ENCODE results near the gene ZNF699. TPM values are rescaled to one million over a fixed set of nuclear protein-coding genes. Genes with fewer than 3 reads are reported as not detected.

The ZNF699 gene
- 2.8 and 2.9 TPM in 2 replicates for polyA plus RNA-seq (2013)

DNA sequence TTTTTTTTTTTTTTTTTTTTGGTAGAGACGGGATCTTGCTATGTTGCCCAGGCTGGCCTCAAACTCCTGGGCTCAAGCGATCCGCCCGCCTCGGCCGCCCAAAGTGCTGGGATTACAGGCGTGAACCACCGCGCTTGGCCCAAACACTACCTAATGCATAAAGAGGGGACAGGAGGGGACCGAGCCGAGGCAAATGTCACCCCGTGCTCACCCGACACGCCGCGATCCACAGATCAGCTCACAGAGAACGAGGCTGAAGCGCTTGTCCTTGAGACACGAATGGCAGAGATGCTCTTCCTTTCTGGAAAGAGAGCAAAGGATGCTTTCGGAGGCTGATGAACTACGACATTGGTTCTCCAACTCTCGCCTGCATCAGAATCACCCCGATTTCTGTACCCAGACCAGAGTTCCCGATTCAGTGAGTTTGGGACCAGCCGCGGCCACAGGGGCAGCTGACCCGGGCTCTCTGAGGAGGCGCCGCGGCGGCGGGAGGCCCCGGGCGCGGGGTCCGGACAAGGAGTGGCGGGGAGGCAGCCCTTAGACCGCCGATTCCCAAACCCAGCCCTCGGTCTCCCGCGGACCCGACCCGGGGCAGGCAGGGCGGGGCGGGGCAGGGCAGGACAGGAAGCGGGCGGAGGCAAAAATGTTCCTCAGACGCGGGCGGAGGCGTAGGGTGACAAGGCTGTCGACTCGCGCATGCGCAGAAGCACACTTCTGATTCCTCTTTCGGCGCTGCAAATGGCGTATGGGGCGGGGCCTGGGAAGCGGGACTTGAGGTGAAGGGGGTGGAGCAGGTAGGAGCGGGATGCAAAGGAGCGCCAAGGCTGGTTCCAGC lies at the start of gene ZNF699:
ZNF699 (minus strand) TSS at position 700 of the 835 bp plus-strand sequence. CDS start 4,719 bp downstream, outside the sequence.
- peak within 1 kb of the TSS; percentile 47 for H4K8ac ChIP-seq (ENCODE audit: low read depth, low read length)
- no peaks in the 10 kb centered on the region for H3K4me1 ChIP-seq (ENCODE audit: control insufficient read depth in 1 of 2, insufficient read depth in 2 of 2, low read length in 2 of 2)
- H4K91ac ChIP-seq (ENCODE audit: low read depth, low read length): peak within 1 kb of the TSS; percentile 38
- peaks cover 8% of the 10 kb centered on the region for H3K9me3 ChIP-seq (ENCODE audit: insufficient read depth, low read depth, low read length)
- H3K79me2 ChIP-seq (ENCODE audit: control insufficient read depth, insufficient read depth, low read length, poor library complexity): peaks cover 2% of the 10 kb centered on the region
- no peak within 1 kb of the TSS for H2BK5ac ChIP-seq (ENCODE audit: low read depth, low read length, poor library complexity)
- peak; percentile 98 to 100 for DNase-seq
- no peak within 1 kb of the TSS for H3K18ac ChIP-seq (ENCODE audit: low read length)
- peak within 1 kb of the TSS; percentile 32 for H3K14ac ChIP-seq (ENCODE audit: low read length)
- WGBS (ENCODE audit: extremely low coverage, insufficient coverage, insufficient read length): no CpG with 5 or more reads among the region's 63 CpGs
- peak within 1 kb of the TSS; percentile 63 for H2AFZ ChIP-seq (ENCODE audit: insufficient read depth, low read length, poor library complexity)
- peak within 1 kb of the TSS; percentile 77 for H3K9ac ChIP-seq (ENCODE audit: low read length)
- H3K4me3 ChIP-seq (ENCODE audit: low read depth, low read length): peak within 1 kb of the TSS; percentile 82
- no peak within 1 kb of the TSS for H2BK120ac ChIP-seq (ENCODE audit: insufficient read depth, low read length, poor library complexity)
- peaks cover 6% of the 10 kb centered on the region for H3K79me1 ChIP-seq (ENCODE audit: low read length)
- no peak within 1 kb of the TSS for H2AK5ac ChIP-seq (ENCODE audit: low read length)
- no peak within 1 kb of the TSS for H2BK12ac ChIP-seq (ENCODE audit: low read length)
- H3K4ac ChIP-seq (ENCODE audit: low read depth, low read length): no peak within 1 kb of the TSS
- H3K27ac ChIP-seq (ENCODE audit: low read depth, low read length): peak within 1 kb of the TSS; percentile 18
- H3K4me2 ChIP-seq (ENCODE audit: low read length): peak within 1 kb of the TSS; percentile 81
- H3K36me3 ChIP-seq (ENCODE audit: control insufficient read depth in 1 of 2, insufficient read depth in 2 of 2, low read length in 2 of 2): peaks cover 0 to 4% of the 10 kb centered on the region in 2 experiments
- no peak within 1 kb of the TSS for H3K23ac ChIP-seq (ENCODE audit: low read length)
- H3K27me3 ChIP-seq (ENCODE audit: insufficient read depth, low read length): no peaks in the 10 kb centered on the region
- H4K12ac ChIP-seq (ENCODE audit: low read depth, low read length): peak within 1 kb of the TSS; percentile 38

- Histone ChIP-seq H2AK5ac (ENCODE audit: low read length) (no peak overlapping the region), H3K27me3 (ENCODE audit: insufficient read depth, low read length) (no peaks in the 10 kb centered on the region), H3K9me3 (ENCODE audit: insufficient read depth, low read depth, low read length) (peaks cover 14% of the 10 kb centered on the region), H3K14ac (ENCODE audit: low read length) (no peak overlapping the region), H3K4me2 (ENCODE audit: low read length) (no peak overlapping the region), H3K27ac (ENCODE audit: low read depth, low read length) (no peak overlapping the region), H3K4me1 (ENCODE audit: control insufficient read depth in 1 of 2, insufficient read depth in 2 of 2, low read length in 2 of 2) (no peaks in the 10 kb centered on the region), H3K79me1 (ENCODE audit: low read length) (no peaks in the 10 kb centered on the region), H4K12ac (ENCODE audit: low read depth, low read length) (no peak overlapping the region), H3K79me2 (ENCODE audit: control insufficient read depth, insufficient read depth, low read length, poor library complexity) (no peaks in the 10 kb centered on the region), H3K9ac (ENCODE audit: low read length) (no peak overlapping the region), H3K23ac (ENCODE audit: low read length) (no peak overlapping the region), H4K8ac (ENCODE audit: low read depth, low read length) (no peak overlapping the region), H3K4ac (ENCODE audit: low read depth, low read length) (no peak overlapping the region), H3K18ac (ENCODE audit: low read length) (no peak overlapping the region), H3K36me3 (ENCODE audit: control insufficient read depth in 1 of 2, insufficient read depth in 2 of 2, low read length in 2 of 2) (peaks cover 2 to 3% of the 10 kb centered on the region in 2 experiments), H4K91ac (ENCODE audit: low read depth, low read length) (no peak overlapping the region), H2BK120ac (ENCODE audit: insufficient read depth, low read length, poor library complexity) (no peak overlapping the region), H2BK5ac (ENCODE audit: low read depth, low read length, poor library complexity) (no peak overlapping the region), H2BK12ac (ENCODE audit: low read length) (no peak overlapping the region), H3K4me3 (ENCODE audit: low read depth, low read length) (no peak overlapping the region), H2AFZ (ENCODE audit: insufficient read depth, low read length, poor library complexity) (no peak overlapping the region)
- DNase-seq: no peak
- WGBS (ENCODE audit: extremely low coverage, insufficient coverage, insufficient read length): no CpG with 5 or more reads among the region's 2 CpGs
Observed at GRCh38 chr19:9354651-9355050, 45.0 kb upstream of the ZNF699 start.

- Histone ChIP-seq H3K4me3 (ENCODE audit: low read depth, low read length) (no peak overlapping the region), H3K4me2 (ENCODE audit: low read length) (no peak overlapping the region), H2BK12ac (ENCODE audit: low read length) (no peak overlapping the region), H4K12ac (ENCODE audit: low read depth, low read length) (no peak overlapping the region), H2BK5ac (ENCODE audit: low read depth, low read length, poor library complexity) (no peak overlapping the region), H3K14ac (ENCODE audit: low read length) (no peak overlapping the region), H4K8ac (ENCODE audit: low read depth, low read length) (no peak overlapping the region), H3K4ac (ENCODE audit: low read depth, low read length) (no peak overlapping the region), H3K9me3 (ENCODE audit: insufficient read depth, low read depth, low read length) (peaks cover 17% of the 10 kb centered on the region), H3K79me2 (ENCODE audit: control insufficient read depth, insufficient read depth, low read length, poor library complexity) (no peaks in the 10 kb centered on the region), H2AK5ac (ENCODE audit: low read length) (no peak overlapping the region), H2AFZ (ENCODE audit: insufficient read depth, low read length, poor library complexity) (no peak overlapping the region), H3K79me1 (ENCODE audit: low read length) (no peaks in the 10 kb centered on the region), H3K27ac (ENCODE audit: low read depth, low read length) (no peak overlapping the region), H3K9ac (ENCODE audit: low read length) (no peak overlapping the region), H3K36me3 (ENCODE audit: control insufficient read depth in 1 of 2, insufficient read depth in 2 of 2, low read length in 2 of 2) (peaks cover 0 to 2% of the 10 kb centered on the region in 2 experiments), H2BK120ac (ENCODE audit: insufficient read depth, low read length, poor library complexity) (no peak overlapping the region), H3K4me1 (ENCODE audit: control insufficient read depth in 1 of 2, insufficient read depth in 2 of 2, low read length in 2 of 2) (no peaks in the 10 kb centered on the region), H3K27me3 (ENCODE audit: insufficient read depth, low read length) (no peaks in the 10 kb centered on the region), H3K18ac (ENCODE audit: low read length) (no peak overlapping the region), H4K91ac (ENCODE audit: low read depth, low read length) (no peak overlapping the region), H3K23ac (ENCODE audit: low read length) (no peak overlapping the region)
- DNase-seq: no peak
Observed at GRCh38 chr19:9353011-9353410, 43.4 kb upstream of the ZNF699 start.

DNA sequence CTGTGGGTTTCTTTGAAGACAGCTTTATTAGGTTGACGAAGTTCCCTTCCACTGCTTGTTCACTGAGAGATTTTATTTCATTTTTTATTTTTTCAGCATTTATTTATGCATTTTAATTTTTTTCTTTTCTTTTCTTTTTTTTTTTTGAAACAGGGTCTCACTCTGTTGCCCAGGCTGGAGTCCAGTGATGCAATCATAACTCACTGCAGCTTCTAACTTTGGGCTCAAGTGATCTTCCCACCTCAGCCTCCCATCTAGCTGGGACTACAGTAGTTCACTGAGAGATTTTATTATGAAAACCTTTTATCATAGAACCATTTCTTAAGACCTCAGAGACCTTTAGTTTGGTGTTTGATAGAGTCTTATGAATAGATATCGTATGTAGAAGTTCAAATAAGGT lies 42.9 kb upstream of the ZNF699 start:
- no peaks in the 10 kb centered on the region for H3K4me1 ChIP-seq (ENCODE audit: control insufficient read depth in 1 of 2, insufficient read depth in 2 of 2, low read length in 2 of 2)
- no peak overlapping the region for H4K8ac ChIP-seq (ENCODE audit: low read depth, low read length)
- H4K91ac ChIP-seq (ENCODE audit: low read depth, low read length): no peak overlapping the region
- no peak for DNase-seq
- H2AFZ ChIP-seq (ENCODE audit: insufficient read depth, low read length, poor library complexity): no peak overlapping the region
- H2BK5ac ChIP-seq (ENCODE audit: low read depth, low read length, poor library complexity): no peak overlapping the region
- H3K4me2 ChIP-seq (ENCODE audit: low read length): no peak overlapping the region
- peaks cover 15% of the 10 kb centered on the region for H3K9me3 ChIP-seq (ENCODE audit: insufficient read depth, low read depth, low read length)
- H3K79me1 ChIP-seq (ENCODE audit: low read length): no peaks in the 10 kb centered on the region
- H3K4ac ChIP-seq (ENCODE audit: low read depth, low read length): no peak overlapping the region
- no peaks in the 10 kb centered on the region for H3K79me2 ChIP-seq (ENCODE audit: control insufficient read depth, insufficient read depth, low read length, poor library complexity)
- no peak overlapping the region for H3K4me3 ChIP-seq (ENCODE audit: low read depth, low read length)
- H3K9ac ChIP-seq (ENCODE audit: low read length): no peak overlapping the region
- no peak overlapping the region for H3K14ac ChIP-seq (ENCODE audit: low read length)
- no CpG with 5 or more reads among the region's 2 CpGs for WGBS (ENCODE audit: extremely low coverage, insufficient coverage, insufficient read length)
- no peak overlapping the region for H2BK120ac ChIP-seq (ENCODE audit: insufficient read depth, low read length, poor library complexity)
- no peak overlapping the region for H3K27ac ChIP-seq (ENCODE audit: low read depth, low read length)
- H3K18ac ChIP-seq (ENCODE audit: low read length): no peak overlapping the region
- no peak overlapping the region for H4K12ac ChIP-seq (ENCODE audit: low read depth, low read length)
- no peak overlapping the region for H2AK5ac ChIP-seq (ENCODE audit: low read length)
- H3K36me3 ChIP-seq (ENCODE audit: control insufficient read depth in 1 of 2, insufficient read depth in 2 of 2, low read length in 2 of 2): peaks cover 0 to 2% of the 10 kb centered on the region in 2 experiments
- H3K27me3 ChIP-seq (ENCODE audit: insufficient read depth, low read length): no peaks in the 10 kb centered on the region
- no peak overlapping the region for H3K23ac ChIP-seq (ENCODE audit: low read length)
- no peak overlapping the region for H2BK12ac ChIP-seq (ENCODE audit: low read length)
